ENCODE measurements around the gene CD2. TPM values are rescaled to one million over a fixed set of nuclear protein-coding genes. Genes with fewer than 3 reads are reported as not detected.

CD2 gene
- total RNA-seq, 1 donor from 2014 or later = not detected

DNA sequence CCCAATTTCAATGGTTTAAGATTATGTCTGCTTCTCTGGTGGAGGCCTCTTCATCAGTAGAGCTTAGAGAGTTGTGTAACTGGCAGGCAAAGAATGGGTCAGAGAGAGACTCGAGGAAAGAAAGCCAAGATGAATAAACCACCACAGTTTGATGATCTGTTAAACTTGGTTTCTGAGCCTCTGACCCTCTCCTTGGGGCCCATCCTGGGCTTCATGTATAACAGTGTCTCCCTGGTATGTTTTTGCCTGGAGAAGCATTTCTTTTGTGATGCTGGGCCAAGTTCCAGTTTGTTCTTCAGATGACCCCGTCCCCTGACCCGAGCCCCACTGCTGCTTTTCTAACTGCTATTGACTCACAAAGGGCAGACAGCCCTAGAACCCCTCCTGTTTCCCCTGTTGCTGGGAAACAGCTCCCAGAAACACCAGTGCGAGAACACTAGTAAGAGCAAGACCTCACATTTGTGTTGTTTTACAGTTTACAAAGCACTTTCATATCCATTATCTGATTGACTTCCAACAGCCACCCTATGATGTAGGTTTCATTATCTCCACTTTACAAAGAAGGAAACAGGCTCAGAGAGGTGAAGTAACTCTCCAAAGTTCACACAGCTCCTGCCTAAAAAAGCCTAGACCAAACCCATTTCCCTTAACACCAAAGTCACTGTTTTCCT is 9.0 kb downstream of the CD2 start:
- Histone ChIP-seq H3K27me3 (ENCODE audit: control insufficient read depth, insufficient read depth, low read length) (no peaks in the 10 kb centered on the region), H3K36me3 (ENCODE audit: control insufficient read depth, insufficient read depth, low read length) (no peaks in the 10 kb centered on the region), H3K4me3 (ENCODE audit: low read depth, low read length) (no peak overlapping the region)
- no peak for DNase-seq (ENCODE audit: low read depth)
- TF ChIP-seq, protein P1, sequence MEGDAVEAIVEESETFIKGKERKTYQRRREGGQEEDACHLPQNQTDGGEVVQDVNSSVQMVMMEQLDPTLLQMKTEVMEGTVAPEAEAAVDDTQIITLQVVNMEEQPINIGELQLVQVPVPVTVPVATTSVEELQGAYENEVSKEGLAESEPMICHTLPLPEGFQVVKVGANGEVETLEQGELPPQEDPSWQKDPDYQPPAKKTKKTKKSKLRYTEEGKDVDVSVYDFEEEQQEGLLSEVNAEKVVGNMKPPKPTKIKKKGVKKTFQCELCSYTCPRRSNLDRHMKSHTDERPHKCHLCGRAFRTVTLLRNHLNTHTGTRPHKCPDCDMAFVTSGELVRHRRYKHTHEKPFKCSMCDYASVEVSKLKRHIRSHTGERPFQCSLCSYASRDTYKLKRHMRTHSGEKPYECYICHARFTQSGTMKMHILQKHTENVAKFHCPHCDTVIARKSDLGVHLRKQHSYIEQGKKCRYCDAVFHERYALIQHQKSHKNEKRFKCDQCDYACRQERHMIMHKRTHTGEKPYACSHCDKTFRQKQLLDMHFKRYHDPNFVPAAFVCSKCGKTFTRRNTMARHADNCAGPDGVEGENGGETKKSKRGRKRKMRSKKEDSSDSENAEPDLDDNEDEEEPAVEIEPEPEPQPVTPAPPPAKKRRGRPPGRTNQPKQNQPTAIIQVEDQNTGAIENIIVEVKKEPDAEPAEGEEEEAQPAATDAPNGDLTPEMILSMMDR (IDR thresholded peaks at IDR 0.05; ENCODE audit: insufficient read depth, low read length, severe bottlenecking) = no peak
- FAIRE-seq = no peak

DNA sequence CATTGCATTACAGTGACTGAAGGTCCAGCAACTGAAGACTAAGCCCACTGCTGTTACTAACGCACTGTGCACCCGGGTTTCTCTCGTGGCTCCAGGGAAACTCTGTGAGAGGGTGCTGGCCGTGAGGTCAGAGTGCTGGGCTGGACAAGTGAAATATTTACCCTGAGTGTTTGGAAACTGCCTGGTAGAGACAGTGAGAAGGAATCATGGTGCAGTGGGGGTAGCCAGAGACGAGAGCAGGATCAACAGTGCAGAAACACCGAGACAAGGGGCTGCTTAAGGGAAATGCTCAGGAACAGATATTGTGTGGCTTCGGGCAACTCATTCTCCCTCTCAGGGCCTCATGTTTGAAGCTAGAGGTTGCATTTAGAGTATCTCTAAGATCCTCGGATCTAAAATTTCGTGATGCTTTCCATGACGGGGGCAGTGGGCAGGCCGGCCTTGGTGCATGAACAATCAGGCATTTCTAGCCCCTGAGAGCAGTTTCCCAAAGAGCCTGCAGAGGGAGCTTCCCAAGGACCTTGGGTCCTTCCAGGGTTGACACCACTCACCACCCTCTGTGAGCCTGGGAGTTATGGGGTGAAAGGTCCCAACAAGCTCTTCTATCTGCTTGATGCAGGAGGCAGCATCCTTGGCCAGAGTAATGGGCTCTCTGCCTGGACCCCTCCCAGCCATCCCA is 9.7 kb downstream of the CD2 start:
- Histone ChIP-seq H3K4me3 (ENCODE audit: low read depth, low read length) (no peak overlapping the region), H3K27me3 (ENCODE audit: control insufficient read depth, insufficient read depth, low read length) (no peaks in the 10 kb centered on the region), H3K36me3 (ENCODE audit: control insufficient read depth, insufficient read depth, low read length) (no peaks in the 10 kb centered on the region)
- FAIRE-seq = no peak
- DNase-seq (ENCODE audit: low read depth) = peak; percentile 22
- TF ChIP-seq, protein P1 (IDR thresholded peaks at IDR 0.05; ENCODE audit: insufficient read depth, low read length, severe bottlenecking) = peak; percentile 59

DNA sequence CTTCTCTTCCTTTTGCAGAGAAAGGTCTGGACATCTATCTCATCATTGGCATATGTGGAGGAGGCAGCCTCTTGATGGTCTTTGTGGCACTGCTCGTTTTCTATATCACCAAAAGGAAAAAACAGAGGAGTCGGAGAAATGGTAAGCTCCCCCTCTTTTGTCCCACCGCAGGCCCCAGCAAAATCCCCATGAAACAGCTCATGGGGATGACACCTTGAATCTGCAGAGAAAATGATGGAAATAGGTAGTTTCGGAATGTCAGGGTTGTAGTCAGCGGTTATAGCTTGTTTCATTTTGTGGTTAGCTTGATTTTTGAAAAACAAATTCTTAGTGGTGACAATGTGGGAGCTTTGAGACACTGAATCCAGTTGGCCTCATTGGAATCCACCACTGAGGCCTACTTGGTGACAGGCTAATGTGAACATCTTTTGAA is 10.3 kb downstream of the CD2 start:
- DNase-seq (ENCODE audit: low read depth) (no peak), FAIRE-seq (no peak)
- Histone ChIP-seq H3K36me3 (ENCODE audit: control insufficient read depth, insufficient read depth, low read length) (no peaks in the 10 kb centered on the region), H3K27me3 (ENCODE audit: control insufficient read depth, insufficient read depth, low read length) (no peaks in the 10 kb centered on the region), H3K4me3 (ENCODE audit: low read depth, low read length) (no peak overlapping the region)
- TF ChIP-seq, protein P1 (IDR thresholded peaks at IDR 0.05; ENCODE audit: insufficient read depth, low read length, severe bottlenecking) = no peak

DNA sequence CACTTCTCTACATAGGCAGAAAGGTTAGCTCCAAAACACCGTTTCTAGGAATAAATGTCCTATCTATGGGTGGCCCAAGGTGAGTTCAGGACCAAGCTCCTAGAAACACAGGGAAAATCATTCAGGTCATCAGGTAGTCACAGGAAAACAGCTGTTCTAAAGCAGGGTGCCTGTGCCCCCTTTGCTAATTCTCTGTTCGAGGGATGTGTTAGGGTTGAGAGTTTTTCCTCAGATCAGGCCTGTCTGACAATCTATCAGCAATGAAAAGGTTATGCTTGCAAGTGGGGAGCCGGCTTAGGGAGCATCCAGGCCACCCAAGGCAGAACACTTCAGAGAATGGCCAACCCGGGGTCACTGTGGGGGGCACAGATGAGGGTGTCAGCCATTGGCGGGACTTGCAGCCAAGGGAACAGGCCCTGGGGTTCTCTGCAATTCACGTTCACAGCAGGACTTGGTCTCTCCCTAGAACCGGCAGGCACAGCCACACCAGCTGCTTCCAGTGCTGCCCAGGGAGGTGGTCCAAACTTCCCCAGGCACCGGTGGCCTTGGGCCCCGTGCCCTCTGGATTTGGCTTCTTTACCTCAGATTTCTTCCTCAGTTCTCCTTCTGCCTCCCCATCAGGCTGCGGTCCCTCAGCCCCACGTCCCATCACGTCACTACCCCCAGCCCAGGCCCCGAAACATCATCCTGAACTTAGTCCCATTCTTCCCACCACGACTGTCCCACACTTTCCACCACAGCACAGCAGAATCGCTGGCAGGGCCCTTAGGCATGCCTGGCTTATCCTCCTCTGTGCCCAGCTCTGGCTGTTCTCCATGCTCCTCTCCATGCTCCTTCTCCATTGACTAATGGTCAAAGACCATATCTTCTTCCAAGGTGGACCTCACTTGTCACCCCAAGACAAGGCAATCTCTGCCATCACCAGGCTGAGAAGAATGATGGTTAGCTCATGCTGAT is 11.0 kb downstream of the CD2 start:
- no peaks in the 10 kb centered on the region for H3K36me3 ChIP-seq (ENCODE audit: control insufficient read depth, insufficient read depth, low read length)
- H3K4me3 ChIP-seq (ENCODE audit: low read depth, low read length) = no peak overlapping the region
- FAIRE-seq = no peak
- H3K27me3 ChIP-seq (ENCODE audit: control insufficient read depth, insufficient read depth, low read length) = no peaks in the 10 kb centered on the region
- DNase-seq (ENCODE audit: low read depth) = no peak
- TF ChIP-seq, protein P1 (IDR thresholded peaks at IDR 0.05; ENCODE audit: insufficient read depth, low read length, severe bottlenecking) = no peak

DNA sequence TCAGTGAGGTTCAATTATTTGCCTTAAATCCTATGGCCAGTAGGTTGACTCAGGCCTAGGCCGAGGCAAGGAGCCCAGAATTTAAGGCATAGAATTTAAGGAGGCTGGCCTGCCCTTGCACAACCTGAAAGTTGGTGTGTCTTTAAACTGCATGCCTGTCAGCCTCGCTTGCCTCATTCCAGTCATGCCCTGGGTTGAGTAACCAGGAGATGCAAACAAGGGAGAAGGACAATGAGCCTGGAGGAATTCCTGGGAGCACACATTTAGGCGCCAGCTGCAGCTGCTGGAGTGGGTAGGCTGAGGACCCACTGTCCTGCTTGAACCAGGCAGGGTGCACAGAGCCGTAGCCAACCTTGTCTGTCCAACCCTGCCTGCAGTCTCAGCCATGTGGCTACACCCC is 11.7 kb downstream of the CD2 start:
- FAIRE-seq (no peak), DNase-seq (ENCODE audit: low read depth) (peak; percentile 69)
- Histone ChIP-seq H3K4me3 (ENCODE audit: low read depth, low read length) (no peak overlapping the region), H3K27me3 (ENCODE audit: control insufficient read depth, insufficient read depth, low read length) (no peaks in the 10 kb centered on the region), H3K36me3 (ENCODE audit: control insufficient read depth, insufficient read depth, low read length) (no peaks in the 10 kb centered on the region)
- TF ChIP-seq, protein P1 (IDR thresholded peaks at IDR 0.05; ENCODE audit: insufficient read depth, low read length, severe bottlenecking) = no peak

All from bronchial epithelial cell (primary cell).